ENCODE results near the gene CPT1A.

CPT1A gene

GRCh38 chr11:68783216-68783821 lies 58.4 kb downstream of the CPT1A start:
- DNase-seq = no peak

- DNase-seq = no peak
Observed at GRCh38 chr11:68782711-68783110, 59.0 kb downstream of the CPT1A start.

- no peak for DNase-seq
Observed at GRCh38 chr11:68780829-68781228, 60.9 kb downstream of the CPT1A start.

- DNase-seq = no peak
Observed at GRCh38 chr11:68778205-68778604, 63.5 kb downstream of the CPT1A start.

GRCh38 chr11:68776442-68777235 lies 65.1 kb downstream of the CPT1A start:
- no peak for DNase-seq

- no peak for DNase-seq
Observed at GRCh38 chr11:68775951-68776388, 65.7 kb downstream of the CPT1A start.

GRCh38 chr11:68774194-68774585 lies 67.5 kb downstream of the CPT1A start:
- DNase-seq = no peak

- no peak for DNase-seq
Observed at GRCh38 chr11:68773521-68774193, 68.1 kb downstream of the CPT1A start.

- no peak for DNase-seq
Observed at GRCh38 chr11:68772936-68773335, 68.8 kb downstream of the CPT1A start.

- DNase-seq = no peak
Observed at GRCh38 chr11:68770781-68771180, 70.9 kb downstream of the CPT1A start.

GRCh38 chr11:68767672-68768071 lies 74.0 kb downstream of the CPT1A start:
- no peak for DNase-seq

GRCh38 chr11:68766786-68767185 lies 74.9 kb downstream of the CPT1A start:
- no peak for DNase-seq

- DNase-seq = no peak
Observed at GRCh38 chr11:68764746-68765145, 77.0 kb downstream of the CPT1A start.

- DNase-seq = no peak
Observed at GRCh38 chr11:68763926-68764657, 77.6 kb downstream of the CPT1A start.

- DNase-seq = no peak
Observed at GRCh38 chr11:68763181-68763721, 78.5 kb downstream of the CPT1A start.

- no peak for DNase-seq
Observed at GRCh38 chr11:68762481-68762880, 79.2 kb downstream of the CPT1A start.

GRCh38 chr11:68761801-68762200 lies 79.9 kb downstream of the CPT1A start:
- DNase-seq = no peak

- no peak for DNase-seq
Observed at GRCh38 chr11:68759991-68760390, 81.7 kb downstream of the CPT1A start.

GRCh38 chr11:68757711-68758110 lies 84.0 kb downstream of the CPT1A start:
- DNase-seq = no peak

GRCh38 chr11:68756171-68756766 lies 85.4 kb downstream of the CPT1A start:
- no peak for DNase-seq

- DNase-seq = no peak
Observed at GRCh38 chr11:68753300-68753699, 88.4 kb downstream of the CPT1A start.

- DNase-seq = peak; percentile 87 to 92 (median 89)
Observed at GRCh38 chr11:68751331-68751856, 90.3 kb downstream of the CPT1A start, which contains the start of gene TESMIN. TSS of gene TESMIN (minus strand) at chr11:68751520. CDS start at chr11:68750660, 860 bp downstream.
